Endothelial cell of umbilical vein (primary cell): ENCODE results near the gene C6orf89. TPM values are rescaled to one million over a fixed set of nuclear protein-coding genes. Genes with fewer than 3 reads are reported as not detected.

Experiments used
- BruUV-seq: library from RNA; stranded (reverse); fragments of 400-500 nt; replicated peaks from 2 replicates; lab custom pipeline; 2021; lab: Mats Ljungman, UMichigan
- CTCF ChIA-PET: fragments of 300-600, 350-600 bp; sonication (Branson Sonifier 250); formaldehyde crosslinking; loops from one replicate; lab custom pipeline; 2021; ENCODE audit warnings: antibody characterized with exemption, inconsistent platforms; lab: Charles Lee
- POLR2A ChIA-PET: fragments of 300-600, 350-600 bp; sonication (Branson Sonifier 250); formaldehyde crosslinking; loops from one replicate; lab custom pipeline; 2021; ENCODE audit warnings: antibody characterized with exemption, inconsistent platforms; lab: Charles Lee
- DNase-seq: peaks from one replicate; pipeline ENCODE4 v3.0.0-alpha.2; 2011; ENCODE audit warnings: low read depth, low spot score
- FAIRE-seq: peaks from 2 replicates; lab custom pipeline; 2011; peaks lifted over from hg19 to GRCh38; lab: Jason Lieb, UNC
- H2AFZ ChIP-seq: 2 replicates; pipeline ENCODE4 v1.6.0; 2012; ENCODE audit warnings: low read depth, low read length, control low read depth, inconsistent platforms
- H3K27ac ChIP-seq: 2 replicates; pipeline ENCODE4 v1.5.1; 2011; ENCODE audit warnings: low read depth, mild to moderate bottlenecking, control low read depth, low read length, moderate library complexity; ENCODE audit not compliant: insufficient read depth
- H3K27me3 ChIP-seq, 2 experiments: 2 replicates each; pipeline versions ENCODE4 v1.6.0 to v1.6.1; 2011; ENCODE audit warnings: low read length in 2 of 2, mixed read lengths in 1 of 2; ENCODE audit not compliant: control insufficient read depth in 2 of 2, insufficient read depth in 2 of 2
- H3K36me3 ChIP-seq, 2 experiments: 2 replicates in 1 of 2; 3 replicates in 1 of 2; pipeline ENCODE4 v1.5.1; 2011; ENCODE audit warnings: low read length in 2 of 2, mild to moderate bottlenecking in 1 of 2, moderate library complexity in 1 of 2; ENCODE audit not compliant: control insufficient read depth in 2 of 2, insufficient read depth in 2 of 2; ENCODE audit errors: extremely low read depth in 1 of 2
- H3K4me1 ChIP-seq: 3 replicates; pipeline ENCODE4 v1.5.1; 2011; ENCODE audit warnings: mild to moderate bottlenecking, low read length; ENCODE audit not compliant: control insufficient read depth, insufficient read depth; ENCODE audit errors: extremely low read depth
- H3K4me2 ChIP-seq: 2 replicates; pipeline ENCODE4 v1.6.1; 2011; ENCODE audit warnings: low read length, control low read depth, mixed read lengths; ENCODE audit not compliant: insufficient read depth
- H3K4me3 ChIP-seq, 3 experiments: fragments of 200-600 bp in 1 of 3; sonication (generic), shearing (Covaris generic) in 1 of 3; replicated peaks in 1 of 3; 2 replicates each; pipeline ENCODE4 v1.5.1; 2011 to 2016; ENCODE audit warnings: control low read depth in 3 of 3, low read length in 3 of 3, mild to moderate bottlenecking in 2 of 3, inconsistent platforms in 1 of 3, low read depth in 1 of 3, moderate library complexity in 1 of 3; ENCODE audit not compliant: insufficient read depth in 1 of 3
- H3K79me2 ChIP-seq: 2 replicates; pipeline ENCODE4 v1.6.0; 2012; ENCODE audit warnings: low read length, inconsistent platforms; ENCODE audit not compliant: control insufficient read depth, insufficient read depth
- H3K9ac ChIP-seq: replicated peaks from 2 replicates; pipeline ENCODE3; 2011; ENCODE audit warnings: low read length, control low read depth; ENCODE audit not compliant: insufficient read depth; ENCODE audit errors: extremely low read depth
- H3K9me1 ChIP-seq: replicated peaks from 3 replicates; pipeline ENCODE4 v1.6.0; 2011; ENCODE audit warnings: mild to moderate bottlenecking, low read length; ENCODE audit not compliant: control insufficient read depth, insufficient read depth; ENCODE audit errors: extremely low read depth
- H3K9me3 ChIP-seq: replicated peaks from 2 replicates; pipeline ENCODE4 v1.5.1; 2012; ENCODE audit warnings: low read length, inconsistent platforms; ENCODE audit not compliant: control insufficient read depth, insufficient read depth
- H4K20me1 ChIP-seq: replicated peaks from 2 replicates; pipeline ENCODE3; 2011; ENCODE audit warnings: mild to moderate bottlenecking, low read length; ENCODE audit not compliant: control insufficient read depth, insufficient read depth; ENCODE audit errors: extremely low read depth
- CTCF ChIP-seq, 2 donors: IDR thresholded peaks; 1 replicate in 1 of 2; 2 replicates in 1 of 2; pipeline ENCODE4 v1.5.1; 2011; ENCODE audit warnings: low read length in 2 of 2, mild to moderate bottlenecking in 2 of 2, moderate library complexity in 2 of 2, control low read depth in 1 of 2, inconsistent platforms in 1 of 2, low read depth in 1 of 2; ENCODE audit not compliant: insufficient read depth in 1 of 2; ENCODE audit errors: extremely low read depth in 1 of 2
- EZH2 ChIP-seq: IDR thresholded peaks from 2 replicates; pipeline ENCODE4 v1.6.1; 2012; ENCODE audit warnings: borderline replicate concordance, low read depth, mild to moderate bottlenecking, moderate library complexity, low read length, inconsistent platforms; ENCODE audit not compliant: severe bottlenecking
- FOS ChIP-seq: IDR thresholded peaks from 2 replicates; pipeline ENCODE4 v1.6.1; 2011; ENCODE audit warnings: mild to moderate bottlenecking, low read length, moderate library complexity, borderline replicate concordance; ENCODE audit not compliant: insufficient read depth
- GATA2 ChIP-seq: IDR thresholded peaks from 2 replicates; pipeline ENCODE4 v1.7.0; 2011; ENCODE audit warnings: low read depth, mild to moderate bottlenecking, moderate library complexity, mixed read lengths, low read length; ENCODE audit not compliant: insufficient read length, insufficient read depth
- JUN ChIP-seq: IDR thresholded peaks from 2 replicates; pipeline ENCODE4 v1.6.1; 2011; ENCODE audit warnings: borderline replicate concordance, low read depth; ENCODE audit not compliant: insufficient read length, insufficient read depth
- MAX ChIP-seq: IDR thresholded peaks from 2 replicates; pipeline ENCODE4 v1.6.1; 2011; ENCODE audit not compliant: insufficient read depth, insufficient read length
- MYC ChIP-seq: IDR thresholded peaks from one replicate; pipeline ENCODE4 v1.6.1; 2011; ENCODE audit warnings: mild to moderate bottlenecking, low read depth, low read length
- POLR2A ChIP-seq: IDR thresholded peaks from 2 replicates; pipeline ENCODE4 v1.6.1; 2012; ENCODE audit warnings: low read depth, mild to moderate bottlenecking, control low read depth, low read length
- POLR2AphosphoS5 ChIP-seq: IDR thresholded peaks from 2 replicates; pipeline ENCODE4 v1.6.1; 2012; ENCODE audit warnings: low read depth, mild to moderate bottlenecking, control low read depth, low read length, moderate library complexity; ENCODE audit not compliant: insufficient read depth
- dilution Hi-C: fragments of 300-500 bp; cut with MboI; formaldehyde crosslinking; loops from one replicate; pipeline ENCODE4 v1.15.0; 2019; ENCODE audit warnings: low sequenced_read_pairs; ENCODE audit not compliant: extremely low pct_ligation_motif_present
- intact Hi-C: fragments of 100-400 bp; cut with micrococcal nuclease; formaldehyde crosslinking; loops from one replicate; pipeline ENCODE4 v1.10.0; 2022
- polyA plus RNA-seq, 4 experiments: library from polyadenylated mRNA; depleted of rRNA in 3 of 4; stranded (reverse) in 3 of 4; unstranded in 1 of 4; fragments of >200 nt; gene quantifications; 2 replicates each; pipeline versions ENCODE4 v1.2.1 to v1.2.3, GENCODE V29; 2011 to 2012; ENCODE audit warnings: missing spikeins in 1 of 4
- total RNA-seq: library from RNA; stranded (reverse); gene quantifications from 2 replicates; pipeline ENCODE4 v1.2.3, GENCODE V29; 2021

The C6orf89 gene
- total and polyA plus RNA-seq, 2 donors (not counting 3 experiments of a cell fraction or from before 2014, with no cell fraction given) = 18.2 to 34.0 TPM

- dilution Hi-C loops (no loop called here), intact Hi-C loops (loop anchor here (1.0 kb wide), 1 partner anchor 41 kb away; no protein-coding TSS in a partner anchor)
- Histone ChIP-seq H3K79me2 (peaks cover 39% of the 10 kb centered on the region), H3K27ac (no peak overlapping the region), H2AFZ (no peak overlapping the region), H4K20me1 (no peaks in the 10 kb centered on the region), H3K27me3 (no peaks in the 10 kb centered on the region), H3K9ac (no peak overlapping the region), H3K9me1 (no peaks in the 10 kb centered on the region), H3K36me3 (peaks cover 32 to 70% of the 10 kb centered on the region in 2 experiments), H3K4me2 (no peak overlapping the region), H3K4me1 (no peaks in the 10 kb centered on the region), H3K4me3 (no peak overlapping the region), H3K9me3 (no peaks in the 10 kb centered on the region)
- ChIA-PET POLR2A (no interaction called here), CTCF (interaction anchor here (1.0 to 5.3 kb wide), 4 partner anchors 9 to 233 kb away, joined by 3 to 40 read pairs (median 4); partner anchors contain the start of gene MTCH1)
- BruUV-seq = no TSS peak
- DNase-seq (no peak), FAIRE-seq (no peak)
- no peak for TF ChIP-seq MYC
- no peak for TF ChIP-seq EZH2
- no peak for TF ChIP-seq POLR2AphosphoS5
- no peak for TF ChIP-seq FOS
- no peak for TF ChIP-seq JUN
- no peak for TF ChIP-seq GATA2
- TF ChIP-seq CTCF (IDR thresholded peaks at IDR 0.05; ENCODE audit: extremely low read depth in 1 of 2, insufficient read depth in 1 of 2, low read depth in 1 of 2, low read length in 2 of 2) = no peak
- TF ChIP-seq POLR2A = no peak
- TF ChIP-seq MAX = no peak
These were observed 91.2 kb downstream of the C6orf89 start for GRCh38 chr6:36976931-36977330.
